ENCODE data around the gene GNG13. TPM values are rescaled to one million over a fixed set of nuclear protein-coding genes. Genes with fewer than 3 reads are reported as not detected.

Gene GNG13
- total and polyA plus RNA-seq, 2 of the 4 experiments (the other 2 are of a cell fraction) = not detected

GRCh38 chr16:769934-770333 is 30.6 kb downstream of the GNG13 start:
- dilution Hi-C loops (cut with HindIII; ENCODE audit: low sequenced_read_pairs, unreplicated experiment) = no loop called here
- no peak overlapping the region for H2BK15ac ChIP-seq (ENCODE audit: low read depth, low read length)
- no peaks in the 10 kb centered on the region for H3K79me1 ChIP-seq (ENCODE audit: low read depth in 1 of 2, low read length in 2 of 2)
- no peak overlapping the region for H2AK5ac ChIP-seq (ENCODE audit: low read depth, low read length)
- H4K5ac ChIP-seq (ENCODE audit: low read depth, low read length) = no peak overlapping the region
- TF ChIP-seq BHLHE40 (IDR thresholded peaks at IDR 0.05; ENCODE audit: low read depth, low read length) (no peak), ELK1 (IDR thresholded peaks at IDR 0.05; ENCODE audit: borderline replicate concordance, low read depth, low read length) (no peak), RFX5 (IDR thresholded peaks at IDR 0.05; ENCODE audit: low read depth, low read length) (no peak), FOS (IDR thresholded peaks at IDR 0.05; ENCODE audit: low read depth, low read length) (no peak), NFE2L2 (IDR thresholded peaks at IDR 0.05; ENCODE audit: low read depth, low read length) (no peak), MAFK (IDR thresholded peaks at IDR 0.05; ENCODE audit: low read depth, low read length) (no peak), MXI1 (IDR thresholded peaks at IDR 0.05; ENCODE audit: borderline replicate concordance, low read depth, low read length) (no peak), RAD21 (IDR thresholded peaks at IDR 0.05; ENCODE audit: low read length) (no peak), RCOR1 (IDR thresholded peaks at IDR 0.05; ENCODE audit: insufficient replicate concordance, low read length) (no peak), CEBPB (IDR thresholded peaks at IDR 0.05; ENCODE audit: low read depth, low read length) (no peak), SMC3 (IDR thresholded peaks at IDR 0.05; ENCODE audit: low read depth, low read length) (no peak)
- TF ChIP-seq, protein P1, sequence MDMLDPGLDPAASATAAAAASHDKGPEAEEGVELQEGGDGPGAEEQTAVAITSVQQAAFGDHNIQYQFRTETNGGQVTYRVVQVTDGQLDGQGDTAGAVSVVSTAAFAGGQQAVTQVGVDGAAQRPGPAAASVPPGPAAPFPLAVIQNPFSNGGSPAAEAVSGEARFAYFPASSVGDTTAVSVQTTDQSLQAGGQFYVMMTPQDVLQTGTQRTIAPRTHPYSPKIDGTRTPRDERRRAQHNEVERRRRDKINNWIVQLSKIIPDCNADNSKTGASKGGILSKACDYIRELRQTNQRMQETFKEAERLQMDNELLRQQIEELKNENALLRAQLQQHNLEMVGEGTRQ (IDR thresholded peaks at IDR 0.05; ENCODE audit: low read depth, low read length) = no peak
- TF ChIP-seq, protein P2, sequence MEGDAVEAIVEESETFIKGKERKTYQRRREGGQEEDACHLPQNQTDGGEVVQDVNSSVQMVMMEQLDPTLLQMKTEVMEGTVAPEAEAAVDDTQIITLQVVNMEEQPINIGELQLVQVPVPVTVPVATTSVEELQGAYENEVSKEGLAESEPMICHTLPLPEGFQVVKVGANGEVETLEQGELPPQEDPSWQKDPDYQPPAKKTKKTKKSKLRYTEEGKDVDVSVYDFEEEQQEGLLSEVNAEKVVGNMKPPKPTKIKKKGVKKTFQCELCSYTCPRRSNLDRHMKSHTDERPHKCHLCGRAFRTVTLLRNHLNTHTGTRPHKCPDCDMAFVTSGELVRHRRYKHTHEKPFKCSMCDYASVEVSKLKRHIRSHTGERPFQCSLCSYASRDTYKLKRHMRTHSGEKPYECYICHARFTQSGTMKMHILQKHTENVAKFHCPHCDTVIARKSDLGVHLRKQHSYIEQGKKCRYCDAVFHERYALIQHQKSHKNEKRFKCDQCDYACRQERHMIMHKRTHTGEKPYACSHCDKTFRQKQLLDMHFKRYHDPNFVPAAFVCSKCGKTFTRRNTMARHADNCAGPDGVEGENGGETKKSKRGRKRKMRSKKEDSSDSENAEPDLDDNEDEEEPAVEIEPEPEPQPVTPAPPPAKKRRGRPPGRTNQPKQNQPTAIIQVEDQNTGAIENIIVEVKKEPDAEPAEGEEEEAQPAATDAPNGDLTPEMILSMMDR (conservative IDR thresholded peaks at IDR 0.05; ENCODE audit: low read depth, low read length) = no peak
- no peak overlapping the region for H3K4ac ChIP-seq (ENCODE audit: low read depth, low read length)
- H2AK9ac ChIP-seq (replicated peaks; ENCODE audit: low read depth, low read length, poor library complexity) = no peak overlapping the region
- POLR2A ChIA-PET (ENCODE audit: unreplicated experiment) = no interaction called here
- CTCF ChIA-PET = no interaction called here
- no peak overlapping the region for H3K14ac ChIP-seq (replicated peaks; ENCODE audit: low read depth, low read length)
- no peak overlapping the region for H2BK5ac ChIP-seq (ENCODE audit: low read depth, low read length, poor library complexity, severe bottlenecking)
- H3K23ac ChIP-seq (ENCODE audit: low read depth, low read length) = no peak overlapping the region
- H3K4me2 ChIP-seq (ENCODE audit: low read depth, low read length) = no peak overlapping the region
- H2BK120ac ChIP-seq (ENCODE audit: low read depth, low read length) = no peak overlapping the region
- no TSS peak for BruUV-seq (replicated peaks)
- no peaks in the 10 kb centered on the region for H4K20me1 ChIP-seq (ENCODE audit: insufficient read depth, low read length)
- no peaks in the 10 kb centered on the region for H3K4me1 ChIP-seq (ENCODE audit: control insufficient read depth, insufficient read depth, low read length)
- H3K9me3 ChIP-seq (ENCODE audit: control insufficient read depth, insufficient read depth, low read length) = no peaks in the 10 kb centered on the region
- in situ Hi-C loops (cut with MboI; ENCODE audit: low sequenced_read_pairs) = no loop called here
- H2BK20ac ChIP-seq (ENCODE audit: low read depth, low read length) = no peak overlapping the region
- no peak overlapping the region for H4K91ac ChIP-seq (ENCODE audit: insufficient read depth, low read depth, low read length)
- intact Hi-C loops (cut with micrococcal nuclease) = no loop called here
- DNase-seq (no peak), ATAC-seq (ENCODE audit: low read depth) (no peak)
- H3K9me1 ChIP-seq (ENCODE audit: insufficient read depth, low read length) = no peaks in the 10 kb centered on the region
- H3K36me3 ChIP-seq (ENCODE audit: control insufficient read depth, insufficient read depth, low read length) = no peaks in the 10 kb centered on the region
- no peak overlapping the region for H3K9ac ChIP-seq (ENCODE audit: low read depth, low read length)
- peak overlapping the region; percentile 21 for H2AFZ ChIP-seq (replicated peaks; ENCODE audit: low read length, poor library complexity)
- H3K27me3 ChIP-seq (ENCODE audit: control insufficient read depth, insufficient read depth, low read length) = no peaks in the 10 kb centered on the region
- no peak overlapping the region for H3K18ac ChIP-seq (ENCODE audit: low read depth, low read length)
- H3K27ac ChIP-seq (ENCODE audit: insufficient read depth, low read length) = no peak overlapping the region
- no peak overlapping the region for H4K8ac ChIP-seq (ENCODE audit: low read depth in 2 of 2, low read length in 2 of 2)
- H3K4me3 ChIP-seq (ENCODE audit: insufficient read depth, low read depth, low read length) = no peak overlapping the region
- H3K56ac ChIP-seq (ENCODE audit: extremely low read depth, insufficient read depth, low read length) = no peak overlapping the region
- WGBS, 2 experiments (ENCODE audit: extremely low coverage in 2 of 2, insufficient read length in 1 of 2) = 67% methylated on average over 13 of the region's 19 CpGs; no CpG with 5 or more reads in 1 of the 2 experiments

Measured in IMR-90 (cell line).